ENCODE results near the gene VSIG10L2.

The VSIG10L2 gene

DNA sequence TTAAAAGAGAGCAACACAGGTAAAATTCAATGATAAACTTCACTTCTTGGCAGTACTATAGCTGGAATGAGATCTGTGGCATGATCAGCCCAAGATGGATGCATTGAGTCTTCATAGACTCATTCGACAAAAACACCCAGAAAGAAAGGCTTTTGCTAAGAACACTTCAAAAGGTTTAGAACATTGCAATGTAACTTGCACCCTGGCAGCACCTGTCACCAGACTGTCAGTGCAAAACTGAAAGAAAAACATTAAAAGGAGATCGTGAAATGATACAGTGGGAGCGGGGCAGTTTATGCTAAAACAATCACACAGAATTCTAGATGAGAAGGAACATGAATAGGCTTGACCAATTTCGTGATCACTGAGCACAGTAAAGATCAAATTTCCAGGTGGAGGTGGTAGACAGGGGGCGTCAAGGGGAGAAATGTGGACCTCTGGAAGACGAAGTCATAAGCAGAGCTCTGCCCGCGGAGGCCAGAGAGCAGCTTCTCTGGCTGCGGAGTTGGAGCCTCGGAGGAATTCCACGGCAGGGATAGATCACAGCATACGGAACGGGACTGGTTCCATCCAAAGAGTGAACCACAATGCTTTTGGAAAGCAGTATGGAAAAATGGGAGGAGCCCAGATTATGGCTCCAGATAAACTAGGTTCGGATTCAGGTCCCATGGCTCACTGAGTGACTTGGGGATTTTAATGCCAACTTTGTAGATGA is 11.9 kb downstream of the VSIG10L2 start:
- no peak for DNase-seq (ENCODE audit: insufficient read length, low spot score)
- FAIRE-seq, result no peak
- TF ChIP-seq, protein P1, sequence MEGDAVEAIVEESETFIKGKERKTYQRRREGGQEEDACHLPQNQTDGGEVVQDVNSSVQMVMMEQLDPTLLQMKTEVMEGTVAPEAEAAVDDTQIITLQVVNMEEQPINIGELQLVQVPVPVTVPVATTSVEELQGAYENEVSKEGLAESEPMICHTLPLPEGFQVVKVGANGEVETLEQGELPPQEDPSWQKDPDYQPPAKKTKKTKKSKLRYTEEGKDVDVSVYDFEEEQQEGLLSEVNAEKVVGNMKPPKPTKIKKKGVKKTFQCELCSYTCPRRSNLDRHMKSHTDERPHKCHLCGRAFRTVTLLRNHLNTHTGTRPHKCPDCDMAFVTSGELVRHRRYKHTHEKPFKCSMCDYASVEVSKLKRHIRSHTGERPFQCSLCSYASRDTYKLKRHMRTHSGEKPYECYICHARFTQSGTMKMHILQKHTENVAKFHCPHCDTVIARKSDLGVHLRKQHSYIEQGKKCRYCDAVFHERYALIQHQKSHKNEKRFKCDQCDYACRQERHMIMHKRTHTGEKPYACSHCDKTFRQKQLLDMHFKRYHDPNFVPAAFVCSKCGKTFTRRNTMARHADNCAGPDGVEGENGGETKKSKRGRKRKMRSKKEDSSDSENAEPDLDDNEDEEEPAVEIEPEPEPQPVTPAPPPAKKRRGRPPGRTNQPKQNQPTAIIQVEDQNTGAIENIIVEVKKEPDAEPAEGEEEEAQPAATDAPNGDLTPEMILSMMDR (IDR thresholded peaks at IDR 0.05; ENCODE audit: insufficient read depth, missing control alignments), result no peak

DNA sequence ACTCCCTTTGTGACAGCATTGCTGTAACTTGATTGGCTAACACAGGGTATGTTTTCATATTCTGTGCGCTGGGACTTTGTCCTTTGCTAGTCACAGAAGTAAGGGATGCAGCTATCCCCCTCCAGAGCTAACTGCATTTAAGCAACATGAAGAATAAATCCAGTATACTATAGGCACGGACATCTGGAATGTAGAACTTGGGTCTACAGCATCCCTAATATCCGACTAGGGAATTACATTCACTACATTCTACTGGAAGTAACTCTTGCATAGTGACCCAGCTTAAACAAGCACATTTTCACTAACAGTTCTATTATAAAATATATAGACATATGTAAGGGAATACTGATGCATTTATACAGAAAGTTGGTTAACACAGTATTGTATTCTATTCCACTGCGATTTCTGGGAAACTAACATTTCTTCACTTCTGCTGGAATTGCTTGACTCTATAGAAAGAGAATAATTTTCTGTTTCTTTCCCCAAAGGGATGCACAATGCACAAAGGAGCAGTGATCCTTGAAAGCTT is 13.1 kb downstream of the VSIG10L2 start:
- TF ChIP-seq, protein P1 (IDR thresholded peaks at IDR 0.05; ENCODE audit: insufficient read depth, missing control alignments), result no peak
- DNase-seq (ENCODE audit: insufficient read length, low spot score) (no peak), FAIRE-seq (no peak)

DNA sequence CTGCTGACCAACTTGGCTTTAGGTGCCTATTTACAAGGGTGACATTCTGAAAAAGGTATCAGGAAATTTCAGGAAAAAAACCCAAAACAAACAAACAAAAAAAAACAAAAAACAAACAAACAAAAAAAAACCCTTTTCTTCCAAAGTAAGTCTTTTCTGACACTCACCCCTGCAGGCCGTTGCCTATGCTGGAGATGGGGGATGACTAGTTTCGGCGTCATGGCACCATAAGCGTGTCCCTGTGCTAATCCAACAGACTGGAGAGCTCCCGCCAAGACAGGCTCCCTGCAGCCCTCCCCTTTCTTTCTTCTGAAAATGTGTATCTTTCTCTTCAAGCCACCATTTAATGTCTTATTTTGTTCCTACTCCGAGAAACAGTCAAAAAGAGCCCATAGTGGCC is 13.7 kb downstream of the VSIG10L2 start:
- FAIRE-seq (no peak), DNase-seq (ENCODE audit: insufficient read length, low spot score) (no peak)
- TF ChIP-seq, protein P1 (IDR thresholded peaks at IDR 0.05; ENCODE audit: insufficient read depth, missing control alignments), result no peak

DNA sequence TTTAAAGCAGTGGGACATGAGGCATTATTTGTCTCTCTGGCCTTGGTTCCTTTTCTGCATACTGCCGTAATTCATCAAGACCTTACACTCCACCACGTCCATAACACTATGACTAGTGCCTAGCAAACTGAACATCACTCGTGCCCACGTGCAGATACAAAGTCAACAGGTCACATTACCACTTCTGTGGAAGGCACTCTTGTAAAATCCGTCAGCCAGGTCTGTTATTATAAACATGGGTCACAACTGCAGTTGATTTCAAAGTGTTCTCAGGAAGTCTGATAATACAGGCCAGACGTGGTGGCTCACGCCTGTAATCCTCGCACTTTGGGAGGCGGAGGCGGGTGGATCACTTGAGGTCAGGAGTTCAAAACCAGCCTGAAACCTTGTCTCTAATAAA is 14.1 kb downstream of the VSIG10L2 start:
- FAIRE-seq, result no peak
- no peak for DNase-seq (ENCODE audit: insufficient read length, low spot score)
- TF ChIP-seq, protein P1 (IDR thresholded peaks at IDR 0.05; ENCODE audit: insufficient read depth, missing control alignments), result no peak

DNA sequence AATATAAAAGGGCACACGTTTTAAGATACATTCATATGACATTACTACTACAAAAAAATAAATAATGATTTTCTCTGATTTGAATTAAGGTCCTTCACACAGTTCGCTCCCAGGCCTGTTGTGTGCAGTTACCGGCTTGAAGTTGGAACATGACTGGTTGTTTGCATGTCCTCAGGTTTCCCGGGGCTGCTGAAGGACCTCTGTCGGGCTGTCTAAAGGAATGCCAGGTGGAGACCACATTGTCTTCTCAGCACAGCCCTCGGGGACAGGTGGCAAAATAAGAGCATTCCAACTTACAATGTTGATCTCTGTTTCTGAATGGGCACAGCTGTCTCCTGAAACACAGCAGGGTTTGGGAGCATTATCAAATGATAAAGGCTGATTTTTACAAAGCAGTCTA is 14.9 kb downstream of the VSIG10L2 start:
- no peak for DNase-seq (ENCODE audit: insufficient read length, low spot score)
- TF ChIP-seq, protein P1 (IDR thresholded peaks at IDR 0.05; ENCODE audit: insufficient read depth, missing control alignments), result no peak
- no peak for FAIRE-seq

DNA sequence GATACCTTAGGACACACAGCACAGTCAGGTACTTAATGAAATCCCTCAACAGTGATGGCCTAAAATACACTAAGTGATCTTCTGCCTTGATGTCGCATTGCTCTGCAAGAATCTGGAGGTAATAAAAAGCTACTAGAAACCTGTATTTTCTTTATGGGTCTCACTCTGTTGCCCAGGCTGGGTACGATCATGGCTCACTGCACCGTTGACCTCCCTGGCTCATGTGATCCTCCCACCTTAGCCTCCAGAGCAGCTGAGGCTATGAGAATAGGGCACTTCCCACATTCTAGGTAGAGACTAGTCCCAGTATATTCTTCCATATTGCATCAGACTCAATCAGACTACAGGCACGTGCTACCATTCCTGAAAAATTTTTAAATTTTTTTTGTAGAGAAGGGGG is 21.7 kb downstream of the VSIG10L2 start:
- DNase-seq (ENCODE audit: insufficient read length, low spot score) (no peak), FAIRE-seq (no peak)
- TF ChIP-seq, protein P1 (IDR thresholded peaks at IDR 0.05; ENCODE audit: insufficient read depth, missing control alignments), result no peak

DNA sequence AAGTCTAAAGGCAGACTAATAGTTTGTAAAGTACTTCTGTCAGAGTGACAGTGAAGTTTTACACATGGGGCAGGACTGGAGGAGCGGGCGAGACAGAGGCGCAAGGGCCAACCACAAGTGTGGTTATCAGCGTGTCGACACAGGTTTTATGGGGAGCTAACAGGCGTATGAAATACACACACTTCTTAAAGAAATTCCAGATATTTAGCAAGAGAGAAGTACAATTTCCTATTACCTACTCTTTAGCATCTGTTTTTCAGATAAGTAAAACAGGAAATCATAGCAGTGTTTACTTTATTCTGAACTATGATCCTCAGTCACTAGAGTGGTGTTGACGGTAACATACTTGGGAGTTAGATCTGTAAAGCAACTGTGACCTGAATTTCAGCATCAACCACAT is 22.5 kb downstream of the VSIG10L2 start:
- FAIRE-seq, result no peak
- no peak for DNase-seq (ENCODE audit: insufficient read length, low spot score)
- TF ChIP-seq, protein P1 (IDR thresholded peaks at IDR 0.05; ENCODE audit: insufficient read depth, missing control alignments), result no peak
